Esophagus squamous epithelium (tissue), 4 donors: ENCODE data around the gene KIF26A.
"Not testable (repeated sequence)": the region's sequence is repeated elsewhere in the genome, so short reads cannot be mapped to it uniquely, and the experiment has no call there.

Source experiments
- POLR2A ChIP-seq, 4 donors: fragments of 450-650 bp; IDR thresholded peaks; one replicate each; pipeline ENCODE4 v1.6.1; 2017; ENCODE audit warnings: antibody characterized with exemption in 4 of 4, mild to moderate bottlenecking in 4 of 4, moderate library complexity in 3 of 4
- TF ChIP-seq, protein P1 (sequence below), 6 experiments: fragments of 450-650 bp in 4 of 6; fragments of 200-600 bp in 2 of 6; sonication (generic) in 2 of 6; IDR thresholded peaks; one replicate each; pipeline ENCODE4 v1.5.1; 2016 to 2019; ENCODE audit warnings: antibody characterized with exemption in 6 of 6, mild to moderate bottlenecking in 4 of 6, moderate library complexity in 4 of 6

DNA sequence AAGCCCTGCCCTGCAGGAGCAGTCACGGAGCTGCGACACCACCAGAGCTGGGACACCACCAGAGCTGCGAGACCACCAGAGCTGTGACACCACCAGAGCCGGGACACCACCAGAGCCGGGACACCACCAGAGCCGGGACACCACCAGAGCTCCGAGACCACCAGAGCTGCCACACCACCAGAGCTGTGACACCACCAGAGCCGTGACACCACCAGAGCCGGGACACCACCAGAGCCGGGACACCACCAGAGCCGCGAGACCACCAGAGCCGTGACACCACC is 69.6 kb downstream of the KIF26A start:
- TF ChIP-seq, protein P1, sequence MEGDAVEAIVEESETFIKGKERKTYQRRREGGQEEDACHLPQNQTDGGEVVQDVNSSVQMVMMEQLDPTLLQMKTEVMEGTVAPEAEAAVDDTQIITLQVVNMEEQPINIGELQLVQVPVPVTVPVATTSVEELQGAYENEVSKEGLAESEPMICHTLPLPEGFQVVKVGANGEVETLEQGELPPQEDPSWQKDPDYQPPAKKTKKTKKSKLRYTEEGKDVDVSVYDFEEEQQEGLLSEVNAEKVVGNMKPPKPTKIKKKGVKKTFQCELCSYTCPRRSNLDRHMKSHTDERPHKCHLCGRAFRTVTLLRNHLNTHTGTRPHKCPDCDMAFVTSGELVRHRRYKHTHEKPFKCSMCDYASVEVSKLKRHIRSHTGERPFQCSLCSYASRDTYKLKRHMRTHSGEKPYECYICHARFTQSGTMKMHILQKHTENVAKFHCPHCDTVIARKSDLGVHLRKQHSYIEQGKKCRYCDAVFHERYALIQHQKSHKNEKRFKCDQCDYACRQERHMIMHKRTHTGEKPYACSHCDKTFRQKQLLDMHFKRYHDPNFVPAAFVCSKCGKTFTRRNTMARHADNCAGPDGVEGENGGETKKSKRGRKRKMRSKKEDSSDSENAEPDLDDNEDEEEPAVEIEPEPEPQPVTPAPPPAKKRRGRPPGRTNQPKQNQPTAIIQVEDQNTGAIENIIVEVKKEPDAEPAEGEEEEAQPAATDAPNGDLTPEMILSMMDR (IDR thresholded peaks at IDR 0.05), result not testable (repeated sequence)
- not testable (repeated sequence) for TF ChIP-seq POLR2A (IDR thresholded peaks at IDR 0.05)
